IMR-90 (cell line): ENCODE data around the gene PTGES. TPM values are rescaled to one million over a fixed set of nuclear protein-coding genes. Genes with fewer than 3 reads are reported as not detected.
A peak's percentile ranks its signal among the peaks of the same experiment; 100 is the strongest.

Source experiments
- ATAC-seq: fragments of 200-7000 bp; cut with Tn5 transposase; 2 replicates; pipeline ENCODE4 v1.9.1; 2020; ENCODE audit warnings: low read depth, mild to moderate bottlenecking, moderate library complexity
- BruUV-seq: library from RNA; stranded (reverse); fragments of 400-500 nt; replicated peaks from 2 replicates; lab custom pipeline; 2021; lab: Mats Ljungman, UMichigan
- CTCF ChIA-PET: fragments of 300-600 bp; formaldehyde crosslinking; extraction: SDS; loops from one replicate; lab custom pipeline; 2021; ENCODE audit warnings: antibody characterized with exemption; lab: Yijun Ruan, JAX
- POLR2A ChIA-PET: fragments of 300-600 bp; sonication (Branson Sonifier 250); formaldehyde crosslinking; loops from one replicate; lab custom pipeline; 2022; ENCODE audit warnings: antibody characterized with exemption; ENCODE audit not compliant: unreplicated experiment; lab: Charles Lee
- DNase-seq: peaks from one replicate; pipeline ENCODE4 v3.0.0; 2013
- H2AFZ ChIP-seq: replicated peaks from 2 replicates; pipeline ENCODE3; 2013; ENCODE audit warnings: low read length, mild to moderate bottlenecking; ENCODE audit not compliant: poor library complexity
- H2AK5ac ChIP-seq: 2 replicates; pipeline ENCODE4 v1.6.1; 2013; ENCODE audit warnings: low read depth, low read length, inconsistent platforms
- H2AK9ac ChIP-seq: replicated peaks from 2 replicates; pipeline ENCODE3; 2013; ENCODE audit warnings: mild to moderate bottlenecking, low read depth, low read length, moderate library complexity; ENCODE audit not compliant: poor library complexity
- H2BK120ac ChIP-seq: 2 replicates; pipeline ENCODE4 v1.6.1; 2013; ENCODE audit warnings: low read depth, low read length, inconsistent platforms
- H2BK15ac ChIP-seq: 3 replicates; pipeline ENCODE4 v1.6.1; 2013; ENCODE audit warnings: low read depth, low read length, inconsistent platforms
- H2BK20ac ChIP-seq: 2 replicates; pipeline ENCODE4 v1.6.1; 2013; ENCODE audit warnings: low read depth, mild to moderate bottlenecking, inconsistent platforms, low read length, moderate library complexity
- H2BK5ac ChIP-seq: 2 replicates; pipeline ENCODE4 v1.6.1; 2013; ENCODE audit warnings: mild to moderate bottlenecking, low read depth, low read length, inconsistent platforms; ENCODE audit not compliant: poor library complexity, severe bottlenecking
- H3K14ac ChIP-seq: replicated peaks from 2 replicates; pipeline ENCODE4 v1.6.1; 2013; ENCODE audit warnings: low read depth, low read length, inconsistent platforms
- H3K18ac ChIP-seq: 2 replicates; pipeline ENCODE4 v1.6.1; 2013; ENCODE audit warnings: low read depth, low read length, control low read depth
- H3K23ac ChIP-seq: 2 replicates; pipeline ENCODE4 v1.6.1; 2013; ENCODE audit warnings: low read depth, low read length, inconsistent platforms
- H3K27ac ChIP-seq: 2 replicates; pipeline ENCODE4 v1.5.1; 2013; ENCODE audit warnings: mild to moderate bottlenecking, control low read depth, low read length; ENCODE audit not compliant: insufficient read depth
- H3K27me3 ChIP-seq: 2 replicates; pipeline ENCODE4 v1.6.1; 2013; ENCODE audit warnings: low read length; ENCODE audit not compliant: control insufficient read depth, insufficient read depth
- H3K36me3 ChIP-seq: 2 replicates; pipeline ENCODE4 v1.6.1; 2013; ENCODE audit warnings: low read length, mixed read lengths; ENCODE audit not compliant: control insufficient read depth, insufficient read depth
- H3K4ac ChIP-seq: 2 replicates; pipeline ENCODE4 v1.6.1; 2013; ENCODE audit warnings: low read depth, low read length, inconsistent platforms
- H3K4me1 ChIP-seq: 2 replicates; pipeline ENCODE4 v1.6.1; 2013; ENCODE audit warnings: low read length, mixed read lengths; ENCODE audit not compliant: control insufficient read depth, insufficient read depth
- H3K4me2 ChIP-seq: 2 replicates; pipeline ENCODE4 v1.6.1; 2013; ENCODE audit warnings: low read depth, mild to moderate bottlenecking, control low read depth, low read length, moderate library complexity
- H3K4me3 ChIP-seq: 2 replicates; pipeline ENCODE4 v1.5.1; 2013; ENCODE audit warnings: low read depth, mild to moderate bottlenecking, control low read depth, low read length, moderate library complexity; ENCODE audit not compliant: insufficient read depth
- H3K56ac ChIP-seq: 2 replicates; pipeline ENCODE4 v1.6.1; 2013; ENCODE audit warnings: low read length, inconsistent platforms; ENCODE audit not compliant: insufficient read depth; ENCODE audit errors: extremely low read depth
- H3K79me1 ChIP-seq, 2 experiments: 2 replicates each; pipeline ENCODE4 v1.6.1; 2013; ENCODE audit warnings: low read length in 2 of 2, inconsistent platforms in 1 of 2, low read depth in 1 of 2
- H3K9ac ChIP-seq: 2 replicates; pipeline ENCODE4 v1.6.1; 2013; ENCODE audit warnings: low read depth, low read length, control low read depth
- H3K9me1 ChIP-seq: 2 replicates; pipeline ENCODE4 v1.6.1; 2013; ENCODE audit warnings: low read length, inconsistent platforms; ENCODE audit not compliant: insufficient read depth
- H3K9me3 ChIP-seq: 2 replicates; pipeline ENCODE4 v1.6.1; 2013; ENCODE audit warnings: low read length; ENCODE audit not compliant: control insufficient read depth, insufficient read depth
- H4K20me1 ChIP-seq: 2 replicates; pipeline ENCODE4 v1.6.1; 2013; ENCODE audit warnings: low read length, inconsistent platforms; ENCODE audit not compliant: insufficient read depth
- H4K5ac ChIP-seq: 2 replicates; pipeline ENCODE4 v1.6.1; 2013; ENCODE audit warnings: mild to moderate bottlenecking, low read depth, low read length, control low read depth
- H4K8ac ChIP-seq, 2 experiments: 2 replicates each; pipeline ENCODE4 v1.6.1; 2013; ENCODE audit warnings: low read depth in 2 of 2, low read length in 2 of 2, control low read depth in 1 of 2, inconsistent platforms in 1 of 2
- H4K91ac ChIP-seq: 2 replicates; pipeline ENCODE4 v1.6.1; 2013; ENCODE audit warnings: low read depth, low read length, inconsistent platforms; ENCODE audit not compliant: insufficient read depth
- BHLHE40 ChIP-seq: fragments of 150-350 bp; IDR thresholded peaks from 2 replicates; pipeline ENCODE4 v1.6.1; 2016; ENCODE audit warnings: mild to moderate bottlenecking, low read depth, low read length
- CEBPB ChIP-seq: IDR thresholded peaks from 2 replicates; pipeline ENCODE4 v1.6.1; 2012; ENCODE audit warnings: low read depth, low read length, improper control_type of control experiment
- CHD1 ChIP-seq: IDR thresholded peaks from 2 replicates; pipeline ENCODE4 v1.6.1; 2012; ENCODE audit warnings: low read depth, low read length, improper control_type of control experiment
- FOS ChIP-seq: fragments of 150-350 bp; IDR thresholded peaks from 2 replicates; pipeline ENCODE4 v1.6.1; 2016; ENCODE audit warnings: low read depth, low read length
- MAFK ChIP-seq: IDR thresholded peaks from 2 replicates; pipeline ENCODE4 v1.6.1; 2012; ENCODE audit warnings: low read depth, low read length, improper control_type of control experiment
- MAZ ChIP-seq: IDR thresholded peaks from 2 replicates; pipeline ENCODE4 v1.6.1; 2012; ENCODE audit warnings: low read depth, mild to moderate bottlenecking, low read length, improper control_type of control experiment, moderate library complexity, borderline replicate concordance
- MXI1 ChIP-seq: IDR thresholded peaks from 2 replicates; pipeline ENCODE4 v1.6.1; 2012; ENCODE audit warnings: low read depth, mild to moderate bottlenecking, low read length, moderate library complexity, borderline replicate concordance
- NFE2L2 ChIP-seq: fragments of 150-350 bp; IDR thresholded peaks from 2 replicates; pipeline ENCODE4 v1.6.1; 2016; ENCODE audit warnings: low read depth, mild to moderate bottlenecking, low read length
- POLR2A ChIP-seq: IDR thresholded peaks from 2 replicates; pipeline ENCODE4 v1.6.1; 2012; ENCODE audit warnings: mild to moderate bottlenecking, low read depth, low read length
- RAD21 ChIP-seq: IDR thresholded peaks from 2 replicates; pipeline ENCODE4 v1.6.1; 2012; ENCODE audit warnings: low read length, improper control_type of control experiment
- RFX5 ChIP-seq: IDR thresholded peaks from 2 replicates; pipeline ENCODE4 v1.8.0; 2012; ENCODE audit warnings: low read depth, mild to moderate bottlenecking, low read length, moderate library complexity
- SMC3 ChIP-seq: fragments of 150-350 bp; IDR thresholded peaks from 2 replicates; pipeline ENCODE4 v1.6.1; 2016; ENCODE audit warnings: low read depth, mild to moderate bottlenecking, antibody characterized with exemption, low read length, moderate library complexity
- USF2 ChIP-seq: fragments of 150-350 bp; IDR thresholded peaks from 2 replicates; pipeline ENCODE4 v1.6.1; 2017; ENCODE audit warnings: mild to moderate bottlenecking, antibody characterized with exemption, low read length, low read depth
- WGBS, 2 experiments: methylation state at CpG; one replicate each; pipeline versions ENCODE4 v1.1.5 to v1.1.7; 2013; ENCODE audit warnings: missing lambda C conversion rate in 2 of 2; ENCODE audit not compliant: insufficient read length in 1 of 2; ENCODE audit errors: extremely low coverage in 2 of 2; 5-methylcytosine and 5-hydroxymethylcytosine counted together
- dilution Hi-C: fragments of 300-500 bp; cut with HindIII; formaldehyde crosslinking; loops from one replicate; pipeline ENCODE4 v1.14.3; 2018; ENCODE audit warnings: low sequenced_read_pairs; ENCODE audit not compliant: unreplicated experiment
- in situ Hi-C: fragments of 300-500 bp; cut with MboI; formaldehyde crosslinking; loops from 3 replicates; pipeline ENCODE4 v1.14.3; 2019; ENCODE audit warnings: low sequenced_read_pairs, inconsistent platforms, mixed read lengths
- intact Hi-C: fragments of 100-400 bp; cut with micrococcal nuclease; formaldehyde crosslinking; loops from 2 replicates; pipeline ENCODE4 v1.10.0; 2022
- polyA plus RNA-seq, 3 experiments: library from polyadenylated mRNA; depleted of rRNA; stranded (reverse); fragments of >200 nt; gene quantifications; 2 replicates each; pipeline ENCODE4 v1.2.3, GENCODE V29; 2012; ENCODE audit warnings: low replicate concordance in 1 of 3
- total RNA-seq: library from RNA; depleted of rRNA; stranded (reverse); fragments of >200 nt; gene quantifications from 2 replicates; pipeline ENCODE4 v1.2.3, GENCODE V29; 2012
- TF ChIP-seq, protein P1 (sequence below): fragments of 150-350 bp; IDR thresholded peaks from 2 replicates; pipeline ENCODE4 v1.6.1; 2016; ENCODE audit warnings: low read depth, mild to moderate bottlenecking, low read length, moderate library complexity, borderline replicate concordance
- TF ChIP-seq, protein P2 (sequence below): conservative IDR thresholded peaks from 2 replicates; pipeline ENCODE4 v1.5.1; 2012; ENCODE audit warnings: mild to moderate bottlenecking, low read depth, low read length, improper control_type of control experiment

Gene PTGES
- total and polyA plus RNA-seq, 2 of the 4 experiments (the other 2 are of a cell fraction), result 3.2 to 6.3 TPM

DNA sequence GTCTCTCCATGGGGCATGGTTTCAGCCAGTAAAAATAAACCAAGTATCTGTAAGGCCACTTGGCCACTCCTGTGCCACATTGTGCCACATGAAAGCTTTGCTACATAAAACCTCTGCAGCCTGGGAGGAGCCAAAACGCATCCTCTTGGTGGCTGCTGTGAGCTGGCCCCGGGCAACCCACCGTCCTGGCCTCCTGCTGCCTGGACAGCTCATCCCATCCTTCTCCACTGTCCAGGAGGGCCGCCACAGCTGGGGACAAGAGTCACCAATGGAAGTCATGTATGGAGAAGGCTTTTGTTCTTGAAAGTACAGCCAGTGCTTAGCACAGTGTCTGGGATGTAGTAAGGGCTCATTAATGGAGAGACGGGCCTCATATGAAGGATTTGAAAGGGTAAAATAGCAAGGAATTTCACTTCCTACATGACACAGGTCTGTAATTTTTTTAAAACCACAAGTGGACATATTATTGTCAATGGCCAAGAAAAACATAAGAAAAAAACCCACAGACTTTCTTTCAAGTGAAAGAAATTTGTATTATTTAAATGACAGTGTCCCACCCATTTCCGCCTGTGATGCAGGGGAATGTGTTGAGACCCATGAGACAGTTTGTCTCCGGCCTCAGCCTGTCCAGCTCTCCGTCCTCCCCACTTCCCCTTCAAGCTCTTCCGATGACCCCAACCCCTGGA lies 6.6 kb downstream of the PTGES start:
- Histone ChIP-seq H3K27ac (no peak overlapping the region), H2BK5ac (no peak overlapping the region), H2BK20ac (no peak overlapping the region; the same call in 1 of the 2 replicates), H3K27me3 (no peaks in the 10 kb centered on the region), H3K4me3 (no peak overlapping the region), H2AK5ac (no peak overlapping the region), H3K14ac (peak overlapping the region; percentile 59; the same call in 1 of the 2 replicates), H3K56ac (no peak overlapping the region), H3K9me3 (no peaks in the 10 kb centered on the region), H3K9ac (no peak overlapping the region), H3K4me1 (peaks cover 10% of the 10 kb centered on the region), H3K4me2 (no peak overlapping the region), H3K4ac (no peak overlapping the region; the same call in 1 of the 2 replicates), H2BK15ac (no peak overlapping the region), H3K23ac (no peak overlapping the region), H2AFZ (no peak overlapping the region), H2AK9ac (no peak overlapping the region), H4K91ac (no peak overlapping the region), H3K36me3 (peaks cover 9% of the 10 kb centered on the region), H3K18ac (no peak overlapping the region), H3K79me1 (no peaks in the 10 kb centered on the region), H4K20me1 (0 out of 2 replicates have a peak, but pooled peaks cover 3% of the 10 kb centered on the region), H3K9me1 (no peaks in the 10 kb centered on the region; the same call in none of the 2 replicates), H4K5ac (no peak overlapping the region), H4K8ac (no peak overlapping the region), H2BK120ac (no peak overlapping the region)
- in situ Hi-C loops, result no loop called here
- no peak for ATAC-seq
- ChIA-PET CTCF (no interaction called here), POLR2A (no interaction called here)
- no CpG with 5 or more reads among the region's 9 CpGs for WGBS, 2 experiments
- intact Hi-C loops, result no loop called here
- dilution Hi-C loops, result no loop called here
- TF ChIP-seq RFX5 (no peak), RAD21 (no peak), FOS (no peak), MAZ (no peak), CEBPB (no peak), POLR2A (no peak), NFE2L2 (no peak), SMC3 (no peak), CHD1 (no peak), BHLHE40 (no peak), MXI1 (no peak), USF2 (no peak), MAFK (no peak)
- TF ChIP-seq, protein P1, sequence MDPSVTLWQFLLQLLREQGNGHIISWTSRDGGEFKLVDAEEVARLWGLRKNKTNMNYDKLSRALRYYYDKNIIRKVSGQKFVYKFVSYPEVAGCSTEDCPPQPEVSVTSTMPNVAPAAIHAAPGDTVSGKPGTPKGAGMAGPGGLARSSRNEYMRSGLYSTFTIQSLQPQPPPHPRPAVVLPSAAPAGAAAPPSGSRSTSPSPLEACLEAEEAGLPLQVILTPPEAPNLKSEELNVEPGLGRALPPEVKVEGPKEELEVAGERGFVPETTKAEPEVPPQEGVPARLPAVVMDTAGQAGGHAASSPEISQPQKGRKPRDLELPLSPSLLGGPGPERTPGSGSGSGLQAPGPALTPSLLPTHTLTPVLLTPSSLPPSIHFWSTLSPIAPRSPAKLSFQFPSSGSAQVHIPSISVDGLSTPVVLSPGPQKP, result no peak
- TF ChIP-seq, protein P2, sequence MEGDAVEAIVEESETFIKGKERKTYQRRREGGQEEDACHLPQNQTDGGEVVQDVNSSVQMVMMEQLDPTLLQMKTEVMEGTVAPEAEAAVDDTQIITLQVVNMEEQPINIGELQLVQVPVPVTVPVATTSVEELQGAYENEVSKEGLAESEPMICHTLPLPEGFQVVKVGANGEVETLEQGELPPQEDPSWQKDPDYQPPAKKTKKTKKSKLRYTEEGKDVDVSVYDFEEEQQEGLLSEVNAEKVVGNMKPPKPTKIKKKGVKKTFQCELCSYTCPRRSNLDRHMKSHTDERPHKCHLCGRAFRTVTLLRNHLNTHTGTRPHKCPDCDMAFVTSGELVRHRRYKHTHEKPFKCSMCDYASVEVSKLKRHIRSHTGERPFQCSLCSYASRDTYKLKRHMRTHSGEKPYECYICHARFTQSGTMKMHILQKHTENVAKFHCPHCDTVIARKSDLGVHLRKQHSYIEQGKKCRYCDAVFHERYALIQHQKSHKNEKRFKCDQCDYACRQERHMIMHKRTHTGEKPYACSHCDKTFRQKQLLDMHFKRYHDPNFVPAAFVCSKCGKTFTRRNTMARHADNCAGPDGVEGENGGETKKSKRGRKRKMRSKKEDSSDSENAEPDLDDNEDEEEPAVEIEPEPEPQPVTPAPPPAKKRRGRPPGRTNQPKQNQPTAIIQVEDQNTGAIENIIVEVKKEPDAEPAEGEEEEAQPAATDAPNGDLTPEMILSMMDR, result no peak
- no TSS peak for BruUV-seq
- DNase-seq, result no peak
